Measurements from ENCODE around the gene PCCA.

PCCA gene

DNA sequence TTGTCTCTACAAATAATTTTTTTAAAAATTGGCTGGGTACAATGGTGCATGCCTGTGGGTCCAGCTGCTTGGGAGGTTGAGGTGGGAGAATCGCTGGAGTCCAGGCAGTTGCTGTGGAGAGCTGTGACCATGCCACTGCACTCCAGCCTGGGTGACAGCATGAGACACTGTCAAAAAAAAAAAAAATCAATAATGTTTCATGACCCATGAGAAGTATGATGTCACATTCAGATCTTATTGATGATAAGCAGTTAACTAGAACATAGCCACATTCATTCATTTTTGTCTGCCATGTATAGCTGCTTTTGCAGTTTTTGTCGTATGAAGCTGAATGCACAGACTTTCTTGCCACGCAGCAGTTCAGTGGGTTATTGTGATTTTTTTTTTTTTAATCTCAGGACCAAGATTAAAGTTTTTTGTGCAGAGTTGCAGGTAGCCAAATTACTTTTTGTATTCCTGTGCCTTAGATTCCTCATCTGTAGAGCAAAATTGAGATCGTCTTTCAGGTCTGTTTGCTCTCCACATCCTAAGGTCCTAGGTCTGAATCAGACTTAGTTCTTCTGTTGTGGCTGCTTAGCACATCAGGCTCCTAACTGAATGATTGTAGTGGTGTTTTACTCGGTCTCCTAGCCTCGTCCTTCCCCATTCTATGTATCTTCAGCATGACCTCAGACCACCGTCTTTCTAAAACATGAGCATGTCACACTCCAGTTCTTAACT, 354.5 kb downstream of the PCCA start:
- no peak for TF ChIP-seq SNAI2 (CRISPR knock-in tag; IDR thresholded peaks at IDR 0.05)
- TF ChIP-seq ZNF70 (CRISPR knock-in tag; IDR thresholded peaks at IDR 0.05): no peak
- TF ChIP-seq, protein P1, sequence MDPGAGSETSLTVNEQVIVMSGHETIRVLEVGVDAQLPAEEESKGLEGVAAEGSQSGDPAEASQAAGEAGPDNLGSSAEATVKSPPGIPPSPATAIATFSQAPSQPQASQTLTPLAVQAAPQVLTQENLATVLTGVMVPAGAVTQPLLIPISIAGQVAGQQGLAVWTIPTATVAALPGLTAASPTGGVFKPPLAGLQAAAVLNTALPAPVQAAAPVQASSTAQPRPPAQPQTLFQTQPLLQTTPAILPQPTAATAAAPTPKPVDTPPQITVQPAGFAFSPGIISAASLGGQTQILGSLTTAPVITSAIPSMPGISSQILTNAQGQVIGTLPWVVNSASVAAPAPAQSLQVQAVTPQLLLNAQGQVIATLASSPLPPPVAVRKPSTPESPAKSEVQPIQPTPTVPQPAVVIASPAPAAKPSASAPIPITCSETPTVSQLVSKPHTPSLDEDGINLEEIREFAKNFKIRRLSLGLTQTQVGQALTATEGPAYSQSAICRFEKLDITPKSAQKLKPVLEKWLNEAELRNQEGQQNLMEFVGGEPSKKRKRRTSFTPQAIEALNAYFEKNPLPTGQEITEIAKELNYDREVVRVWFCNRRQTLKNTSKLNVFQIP (CRISPR knock-in tag; IDR thresholded peaks at IDR 0.05; ENCODE audit: borderline replicate concordance, low read depth): no peak
- TF ChIP-seq ZFP3 (CRISPR knock-in tag; IDR thresholded peaks at IDR 0.05): no peak
- no peak for TF ChIP-seq ZC3H10 (CRISPR knock-in tag; IDR thresholded peaks at IDR 0.05)
- peak; percentile 43 for ATAC-seq

DNA sequence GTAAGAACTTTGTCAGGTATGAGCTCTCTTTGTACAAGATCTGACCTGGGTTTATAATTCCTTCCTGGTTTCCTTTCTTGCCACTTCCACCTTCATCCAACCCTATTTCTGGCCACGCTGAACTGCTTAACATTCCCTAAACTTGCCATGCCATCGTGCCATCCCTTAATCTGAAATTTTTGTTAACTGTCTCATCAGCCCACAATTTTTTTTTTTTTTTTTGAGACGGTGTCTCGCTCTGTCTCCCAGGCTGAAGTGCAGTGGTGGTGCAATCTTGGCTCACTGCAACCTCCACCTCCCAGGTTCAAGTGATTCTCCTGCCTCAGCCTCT, 355.1 kb downstream of the PCCA start:
- peak; percentile 49 for ATAC-seq
- TF ChIP-seq TOX (CRISPR knock-in tag; IDR thresholded peaks at IDR 0.05; ENCODE audit: borderline replicate concordance): no peak
- TF ChIP-seq CSDC2 (CRISPR knock-in tag; IDR thresholded peaks at IDR 0.05): no peak
- no peak for TF ChIP-seq CSRNP3 (CRISPR knock-in tag; IDR thresholded peaks at IDR 0.05)
- TF ChIP-seq PPARA (CRISPR knock-in tag; IDR thresholded peaks at IDR 0.05; ENCODE audit: borderline replicate concordance): no peak
- TF ChIP-seq, protein P1 (CRISPR knock-in tag; IDR thresholded peaks at IDR 0.05; ENCODE audit: borderline replicate concordance, low read depth): no peak
- TF ChIP-seq ZC3H10 (CRISPR knock-in tag; IDR thresholded peaks at IDR 0.05): no peak
- no peak for TF ChIP-seq TCF4 (CRISPR knock-in tag; IDR thresholded peaks at IDR 0.05; ENCODE audit: borderline replicate concordance)
- TF ChIP-seq, protein P2, sequence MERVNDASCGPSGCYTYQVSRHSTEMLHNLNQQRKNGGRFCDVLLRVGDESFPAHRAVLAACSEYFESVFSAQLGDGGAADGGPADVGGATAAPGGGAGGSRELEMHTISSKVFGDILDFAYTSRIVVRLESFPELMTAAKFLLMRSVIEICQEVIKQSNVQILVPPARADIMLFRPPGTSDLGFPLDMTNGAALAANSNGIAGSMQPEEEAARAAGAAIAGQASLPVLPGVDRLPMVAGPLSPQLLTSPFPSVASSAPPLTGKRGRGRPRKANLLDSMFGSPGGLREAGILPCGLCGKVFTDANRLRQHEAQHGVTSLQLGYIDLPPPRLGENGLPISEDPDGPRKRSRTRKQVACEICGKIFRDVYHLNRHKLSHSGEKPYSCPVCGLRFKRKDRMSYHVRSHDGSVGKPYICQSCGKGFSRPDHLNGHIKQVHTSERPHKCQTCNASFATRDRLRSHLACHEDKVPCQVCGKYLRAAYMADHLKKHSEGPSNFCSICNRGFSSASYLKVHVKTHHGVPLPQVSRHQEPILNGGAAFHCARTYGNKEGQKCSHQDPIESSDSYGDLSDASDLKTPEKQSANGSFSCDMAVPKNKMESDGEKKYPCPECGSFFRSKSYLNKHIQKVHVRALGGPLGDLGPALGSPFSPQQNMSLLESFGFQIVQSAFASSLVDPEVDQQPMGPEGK (CRISPR knock-in tag; IDR thresholded peaks at IDR 0.05; ENCODE audit: borderline replicate concordance): no peak
- TF ChIP-seq ZNF70 (CRISPR knock-in tag; IDR thresholded peaks at IDR 0.05): no peak
- TF ChIP-seq RARB (CRISPR knock-in tag; IDR thresholded peaks at IDR 0.05): no peak
- TF ChIP-seq ZNF565 (CRISPR knock-in tag; conservative IDR thresholded peaks at IDR 0.05; ENCODE audit: low read depth): no peak

- TF ChIP-seq ZNF70 (CRISPR knock-in tag; IDR thresholded peaks at IDR 0.05) (no peak), TOX (CRISPR knock-in tag; IDR thresholded peaks at IDR 0.05; ENCODE audit: borderline replicate concordance) (no peak), CSDC2 (CRISPR knock-in tag; IDR thresholded peaks at IDR 0.05) (no peak), ZNF8 (CRISPR knock-in tag; IDR thresholded peaks at IDR 0.05) (no peak), ZNF565 (CRISPR knock-in tag; conservative IDR thresholded peaks at IDR 0.05; ENCODE audit: low read depth) (no peak), ZC3H10 (CRISPR knock-in tag; IDR thresholded peaks at IDR 0.05) (no peak)
- TF ChIP-seq, protein P1 (CRISPR knock-in tag; IDR thresholded peaks at IDR 0.05; ENCODE audit: borderline replicate concordance, low read depth): no peak
- ATAC-seq: no peak
Observed at GRCh38 chr13:100447831-100448230, 358.9 kb downstream of the PCCA start.

GRCh38 chr13:100451923-100452322, 363.0 kb downstream of the PCCA start:
- ATAC-seq: no peak
- TF ChIP-seq ZNF8 (CRISPR knock-in tag; IDR thresholded peaks at IDR 0.05) (no peak), TOX (CRISPR knock-in tag; IDR thresholded peaks at IDR 0.05; ENCODE audit: borderline replicate concordance) (no peak), ARNTL (CRISPR knock-in tag; IDR thresholded peaks at IDR 0.05; ENCODE audit: borderline replicate concordance, low read depth) (no peak), TCF4 (CRISPR knock-in tag; IDR thresholded peaks at IDR 0.05; ENCODE audit: borderline replicate concordance) (no peak), ZFP3 (CRISPR knock-in tag; IDR thresholded peaks at IDR 0.05) (no peak), ZNF70 (CRISPR knock-in tag; IDR thresholded peaks at IDR 0.05) (no peak), CSRNP3 (CRISPR knock-in tag; IDR thresholded peaks at IDR 0.05) (no peak)

Measured in SK-N-SH treated with all-trans-retinoic acid at 6 μM for 48 hours (cell line).